Jurkat, Clone E6-1 (cell line): ENCODE results near the gene TMEM139.
"Not testable (repeated sequence)": the region's sequence is repeated elsewhere in the genome, so short reads cannot be mapped to it uniquely, and the experiment has no call there.

Experiments used
- DNase-seq: peaks from one replicate; pipeline ENCODE4 v3.0.0-alpha.2; 2011; ENCODE audit warnings: low read depth, low spot score
- H3K4me3 ChIP-seq: 2 replicates; pipeline ENCODE4 v1.5.1; 2011; ENCODE audit warnings: mild to moderate bottlenecking, low read length, control low read depth, moderate library complexity

TMEM139 gene

DNA sequence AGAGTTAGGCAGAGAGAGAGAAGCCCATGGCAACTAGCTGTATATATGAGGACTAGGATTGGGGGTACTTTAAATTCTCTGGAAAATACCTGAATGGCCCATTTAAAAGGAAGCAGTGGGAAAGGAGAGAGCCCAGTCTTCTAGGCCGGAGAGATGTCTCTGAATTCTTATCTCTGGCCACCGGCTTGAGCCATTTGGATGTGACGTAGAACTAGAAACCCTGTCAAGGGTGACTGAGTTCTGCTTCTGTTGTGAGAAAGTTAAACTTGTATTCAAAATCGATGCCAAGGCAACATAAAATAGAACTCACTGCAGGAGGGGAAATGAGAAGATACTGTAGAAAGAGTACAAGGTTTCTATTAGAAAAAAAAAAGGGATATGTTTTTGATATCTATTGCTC, 27.8 kb upstream of the TMEM139 start:
- DNase-seq = no peak
- H3K4me3 ChIP-seq = no peak overlapping the region

DNA sequence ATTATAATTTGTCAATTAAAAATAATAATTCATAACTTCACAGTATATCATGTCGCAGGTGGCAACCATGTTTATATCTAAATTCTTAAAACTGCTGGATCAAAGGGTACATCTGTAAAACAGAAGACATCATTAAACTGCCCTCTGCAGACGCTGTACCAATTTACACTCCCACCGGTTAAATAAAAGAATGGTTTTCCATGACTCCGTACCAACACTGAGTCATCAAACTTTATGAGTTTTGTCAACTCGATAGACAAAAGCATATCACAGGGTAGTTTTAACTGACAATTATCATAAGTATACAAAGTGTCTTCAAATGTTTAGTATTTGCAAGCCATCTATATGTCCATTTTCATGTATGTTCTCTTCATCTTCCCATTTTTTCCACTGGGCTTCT, 27.3 kb upstream of the TMEM139 start:
- H3K4me3 ChIP-seq = no peak overlapping the region
- DNase-seq = no peak

DNA sequence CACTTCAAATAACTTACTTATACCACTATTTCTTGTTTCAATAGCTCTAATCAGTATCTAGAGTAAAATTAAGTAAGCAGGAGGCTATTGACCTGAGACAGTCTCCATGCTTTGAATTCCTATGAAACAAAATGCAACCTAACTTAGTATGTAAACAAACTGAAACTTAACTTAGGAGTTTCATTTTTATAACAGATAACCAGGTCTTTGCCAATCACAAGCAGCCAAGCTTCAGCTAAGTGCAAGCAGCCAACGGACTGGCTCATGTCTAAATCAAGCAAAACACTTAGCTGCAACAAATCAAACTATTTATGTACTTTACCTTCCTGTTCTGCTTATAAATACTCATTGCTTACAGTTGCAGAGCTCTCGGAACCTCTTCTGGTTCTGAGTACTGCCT, 25.9 kb upstream of the TMEM139 start:
- DNase-seq = no peak
- no peak overlapping the region for H3K4me3 ChIP-seq

DNA sequence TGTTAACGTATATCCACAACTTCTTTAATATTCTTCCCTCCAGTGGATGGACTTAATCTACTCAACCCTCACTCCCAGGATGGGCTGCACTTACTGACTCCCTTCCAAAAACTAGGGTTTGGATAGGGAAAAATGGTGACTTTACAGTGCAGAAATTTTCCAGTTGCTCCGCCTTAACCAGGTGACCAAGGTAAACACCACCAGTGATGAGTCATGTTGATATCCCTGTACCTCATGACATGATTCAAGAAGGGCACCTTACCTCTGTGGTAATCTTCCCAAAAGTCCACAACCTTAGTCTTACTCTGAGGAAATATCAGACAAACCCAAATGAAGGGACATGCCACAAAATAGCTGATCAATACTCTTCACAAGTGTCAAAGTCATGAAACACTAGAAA, 25.0 kb upstream of the TMEM139 start:
- no peak for DNase-seq
- no peak overlapping the region for H3K4me3 ChIP-seq

DNA sequence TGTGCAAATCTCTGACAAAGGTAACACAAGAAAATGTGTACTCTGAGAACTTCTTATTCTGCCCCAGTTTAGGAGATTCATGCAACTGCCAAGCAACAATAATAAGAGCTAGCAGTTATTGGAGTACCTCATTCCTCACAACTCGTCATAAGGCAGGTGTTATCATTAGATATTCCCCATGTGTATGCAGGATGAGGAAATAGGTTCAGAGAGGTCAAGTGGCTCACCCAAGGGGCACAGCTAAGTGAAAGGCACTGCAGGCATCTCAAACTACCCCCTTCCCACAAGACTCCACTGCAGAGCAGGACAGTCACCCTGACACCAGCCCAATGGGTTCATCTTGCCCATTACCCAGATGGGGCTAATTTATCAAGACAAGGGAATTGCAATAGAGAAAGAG, 22.9 kb upstream of the TMEM139 start:
- no peak overlapping the region for H3K4me3 ChIP-seq
- DNase-seq = no peak

DNA sequence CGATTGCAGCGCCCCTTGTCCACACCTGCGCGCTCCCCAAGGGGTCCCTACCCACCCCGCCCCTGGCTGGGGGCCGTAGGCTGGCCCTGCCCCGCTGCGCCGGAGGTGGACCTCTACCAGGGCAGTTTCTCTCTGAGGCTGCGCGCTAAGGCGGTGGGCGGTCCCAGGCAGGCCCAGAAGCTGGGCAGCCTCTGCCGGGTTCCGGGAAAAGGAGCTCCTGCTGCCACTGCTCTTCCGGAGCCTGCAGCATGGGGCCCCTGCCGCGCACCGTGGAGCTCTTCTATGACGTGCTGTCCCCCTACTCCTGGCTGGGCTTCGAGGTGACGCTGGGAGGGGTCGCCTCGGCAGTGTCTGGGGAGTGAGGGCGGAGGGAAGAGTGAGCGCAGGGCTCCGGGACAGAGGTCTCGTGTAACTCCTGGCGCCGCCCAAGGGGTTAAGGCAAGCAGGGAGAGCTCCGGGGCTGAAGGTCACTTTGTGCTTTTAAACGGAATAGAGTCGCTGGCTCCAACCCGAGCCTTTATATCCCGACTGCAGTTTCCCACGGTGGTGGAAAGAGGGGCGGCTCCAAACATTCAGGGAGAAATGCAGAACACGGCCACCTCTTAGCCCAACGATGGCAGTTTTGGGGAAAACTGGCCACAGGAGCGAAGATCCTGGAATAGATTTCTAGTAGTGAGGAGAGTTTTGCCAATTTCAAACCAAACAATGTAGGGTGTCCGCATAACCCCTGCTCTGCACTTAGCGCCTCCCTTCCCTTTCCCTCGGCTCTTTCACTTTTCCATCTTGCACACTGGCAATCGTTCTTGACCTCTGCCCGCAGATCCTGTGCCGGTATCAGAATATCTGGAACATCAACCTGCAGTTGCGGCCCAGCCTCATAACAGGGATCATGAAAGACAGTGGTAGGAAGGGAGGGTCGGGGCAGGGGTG, 21.2 kb upstream of the TMEM139 start, which contains the start of gene GSTK1:
Gene GSTK1 (plus strand): TSS at position 176 of the 930 bp plus-strand sequence. CDS start 73 bp downstream, at position 249.
- DNase-seq = peak; percentile 52

DNA sequence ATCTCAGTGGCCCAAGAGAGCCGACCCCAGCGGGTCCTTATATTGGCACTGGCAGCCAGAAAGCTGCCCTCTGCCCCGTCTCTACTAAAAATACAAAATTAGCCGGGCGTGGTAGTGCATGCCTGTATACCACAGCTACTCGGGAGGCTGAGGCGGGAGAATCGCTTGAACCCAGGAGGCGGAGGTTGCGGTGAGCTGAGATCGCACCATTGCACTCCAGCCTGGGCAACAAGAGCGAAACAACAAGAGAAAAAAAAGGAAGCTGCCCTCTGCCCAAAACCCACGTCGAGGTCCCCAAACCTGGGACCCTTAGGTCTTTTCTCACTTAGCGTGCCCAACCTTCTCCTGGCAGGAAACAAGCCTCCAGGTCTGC, 20.6 kb upstream of the TMEM139 start:
- not testable (repeated sequence) for DNase-seq
- H3K4me3 ChIP-seq = peak overlapping the region; percentile 87

More for the DNA sequence above, 21.2 kb upstream of the TMEM139 start, which contains the start of gene GSTK1:
- peak within 1 kb of the TSS; percentile 87 for H3K4me3 ChIP-seq

DNA sequence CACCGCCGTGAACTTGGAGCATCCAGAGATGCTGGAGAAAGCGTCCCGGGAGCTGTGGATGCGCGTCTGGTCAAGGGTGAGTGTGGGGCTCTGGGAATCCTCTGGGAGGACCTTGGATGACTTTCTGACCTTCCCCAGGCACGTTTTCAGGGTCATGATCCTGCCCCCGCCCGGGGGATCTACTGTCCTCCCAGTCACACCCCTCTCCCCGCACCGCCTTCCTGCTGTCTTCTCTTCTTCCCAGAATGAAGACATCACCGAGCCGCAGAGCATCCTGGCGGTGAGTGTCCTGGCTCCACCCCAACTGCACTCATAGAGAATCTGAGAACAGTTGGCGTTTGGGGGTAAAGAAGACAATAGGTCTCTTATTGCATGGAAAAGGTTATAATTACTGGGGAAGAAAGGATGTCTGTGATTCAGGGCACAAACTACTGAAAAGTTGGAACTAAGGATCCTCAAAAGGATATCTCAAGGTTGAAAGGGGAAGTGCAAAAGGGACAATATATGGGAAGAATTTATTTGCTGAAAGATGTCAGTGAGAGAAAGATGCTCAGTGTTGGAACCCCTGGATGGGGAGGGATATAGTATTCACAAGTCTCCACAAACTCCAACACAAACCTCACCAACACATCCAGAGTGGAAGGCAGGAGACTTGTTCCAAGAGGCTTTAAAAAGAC, 19.6 kb upstream of the TMEM139 start:
- DNase-seq = no peak
- no peak overlapping the region for H3K4me3 ChIP-seq

DNA sequence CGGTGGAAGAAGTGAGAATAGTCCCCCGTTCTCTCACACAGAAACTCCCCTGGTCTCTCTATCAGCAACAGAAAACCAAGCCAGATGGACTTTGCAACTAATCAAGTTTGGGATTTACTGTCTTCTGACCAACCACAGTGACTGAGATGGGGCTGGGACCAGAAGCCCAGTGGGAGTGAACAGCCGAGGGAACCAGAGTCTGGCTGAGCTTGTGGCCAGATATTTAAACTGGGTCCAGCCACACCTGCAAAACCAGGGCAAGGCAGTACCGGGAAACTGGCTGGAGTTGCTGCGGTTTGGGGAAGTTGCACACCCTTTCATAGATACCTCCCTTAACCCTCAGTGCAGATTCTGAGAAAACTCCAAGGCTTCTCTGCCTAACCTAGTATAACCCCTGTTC, 15.5 kb upstream of the TMEM139 start:
- no peak overlapping the region for H3K4me3 ChIP-seq
- DNase-seq = no peak

DNA sequence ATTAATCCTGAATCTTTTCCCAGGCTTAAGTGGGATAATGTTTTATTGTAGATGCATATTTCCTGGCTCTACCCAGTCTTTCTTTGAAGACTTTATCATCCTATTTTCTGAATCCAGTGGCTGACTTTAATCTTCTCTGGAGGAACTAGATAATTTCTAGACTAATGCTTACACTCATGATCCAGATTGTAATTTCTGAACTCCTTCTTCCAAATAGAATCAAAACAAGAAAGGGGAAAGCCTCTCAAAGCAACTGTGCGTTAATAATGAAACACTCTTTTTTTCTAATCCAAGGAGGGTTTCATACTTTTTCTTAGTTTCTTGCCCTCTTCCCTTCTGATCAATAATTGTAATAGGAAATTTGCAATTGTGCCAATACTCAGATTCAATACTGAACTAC, 13.5 kb upstream of the TMEM139 start:
- H3K4me3 ChIP-seq = no peak overlapping the region
- DNase-seq = no peak

DNA sequence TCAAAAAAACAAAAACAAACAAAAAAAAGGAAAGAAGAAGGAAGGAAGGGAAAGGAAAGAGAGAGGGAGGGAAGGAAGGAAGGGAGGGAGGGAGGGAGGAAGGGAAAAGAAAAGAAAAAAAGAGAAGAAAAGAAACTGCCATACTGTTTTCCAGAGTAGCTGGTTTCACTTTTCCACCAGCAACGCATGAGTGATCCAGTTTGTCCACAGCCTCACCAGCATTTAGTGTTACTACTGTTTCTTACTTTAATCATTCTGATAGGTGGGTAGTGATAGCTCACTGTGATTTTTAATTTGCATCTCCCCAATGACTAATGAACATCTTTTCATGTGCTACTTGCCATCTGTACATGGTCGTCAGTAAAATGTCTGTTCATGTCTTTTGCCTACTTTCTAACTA, 11.9 kb upstream of the TMEM139 start:
- DNase-seq = no peak
- H3K4me3 ChIP-seq = no peak overlapping the region

DNA sequence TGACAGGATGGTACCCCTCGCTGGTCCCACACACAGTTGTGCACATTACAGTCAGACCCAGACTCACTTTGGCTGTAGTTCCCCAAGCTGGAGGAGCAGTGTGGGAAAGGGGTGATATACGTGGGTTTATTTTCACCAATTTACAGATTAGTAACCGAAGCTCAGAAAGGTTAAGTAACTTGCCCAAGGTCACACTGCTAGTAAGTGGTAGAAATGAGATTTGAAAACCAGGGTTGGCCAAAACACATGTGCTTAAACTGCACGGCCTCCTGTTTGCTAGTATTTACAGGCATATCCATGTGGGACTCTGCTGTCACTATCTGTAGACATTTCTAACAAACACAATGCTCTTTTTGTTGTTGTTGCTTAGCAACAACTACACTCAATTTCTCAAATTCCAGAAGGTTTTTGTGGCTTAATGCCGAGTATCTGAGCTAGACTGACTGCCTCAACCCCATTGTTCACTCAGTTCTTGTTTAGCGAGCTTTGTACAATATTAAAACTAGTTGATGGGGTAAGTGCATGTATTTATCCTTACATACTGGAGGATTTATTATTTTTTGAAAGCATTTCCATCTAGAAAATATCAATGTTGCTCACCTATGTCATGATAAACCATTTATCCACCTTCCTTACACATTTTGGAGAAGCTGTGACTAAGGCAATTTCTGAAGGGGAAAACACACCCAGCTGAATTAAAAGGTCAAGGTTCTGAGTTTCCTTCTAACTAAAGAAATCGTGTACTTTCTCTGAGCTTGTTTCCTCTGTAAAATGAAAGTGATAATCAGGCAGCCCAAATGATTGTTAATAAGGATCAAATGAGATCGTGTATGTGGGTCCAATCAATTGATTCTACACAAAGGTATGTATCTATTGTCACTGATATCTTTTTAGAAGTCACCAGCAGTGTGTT, 5.3 kb upstream of the TMEM139 start:
- no peak overlapping the region for H3K4me3 ChIP-seq
- DNase-seq = no peak

DNA sequence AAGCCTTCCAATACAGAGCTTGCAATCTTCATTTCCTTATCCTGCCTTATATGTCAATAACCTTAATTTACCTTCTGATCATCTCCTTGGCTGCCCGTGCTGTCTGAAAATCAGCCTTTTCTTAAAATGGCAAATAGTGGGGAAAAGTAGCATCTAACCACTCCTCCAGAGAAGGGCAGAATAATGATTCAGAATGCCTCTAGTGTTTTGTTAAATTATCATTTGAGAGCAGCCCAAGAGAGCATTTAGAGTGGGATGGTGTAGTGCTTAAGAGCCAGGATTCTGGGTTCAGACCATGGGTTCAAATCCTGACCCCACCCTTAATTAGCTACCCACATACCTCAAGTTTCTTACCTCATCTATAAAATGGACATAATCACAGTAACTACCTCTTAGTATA, 4.6 kb upstream of the TMEM139 start:
- DNase-seq = no peak
- H3K4me3 ChIP-seq = no peak overlapping the region

DNA sequence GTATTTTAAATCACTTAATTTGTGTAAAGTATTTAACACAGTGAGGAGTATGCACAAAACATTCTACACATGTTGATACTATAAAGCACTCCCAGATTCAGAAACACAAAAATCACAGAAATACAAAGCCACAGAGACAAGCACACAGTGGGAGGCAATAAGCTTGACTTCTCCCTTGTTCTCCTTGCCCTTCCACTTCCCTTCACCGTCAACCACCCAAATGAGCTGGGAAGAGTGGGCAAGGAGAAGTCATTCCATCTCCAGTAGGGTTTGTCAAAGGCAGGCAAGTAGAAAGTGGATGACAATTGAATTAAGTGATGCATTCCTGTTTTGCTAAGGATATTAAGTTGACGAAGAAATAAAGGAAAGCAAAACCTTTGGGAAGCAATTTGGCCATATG, 4.2 kb upstream of the TMEM139 start:
- no peak for DNase-seq
- no peak overlapping the region for H3K4me3 ChIP-seq

DNA sequence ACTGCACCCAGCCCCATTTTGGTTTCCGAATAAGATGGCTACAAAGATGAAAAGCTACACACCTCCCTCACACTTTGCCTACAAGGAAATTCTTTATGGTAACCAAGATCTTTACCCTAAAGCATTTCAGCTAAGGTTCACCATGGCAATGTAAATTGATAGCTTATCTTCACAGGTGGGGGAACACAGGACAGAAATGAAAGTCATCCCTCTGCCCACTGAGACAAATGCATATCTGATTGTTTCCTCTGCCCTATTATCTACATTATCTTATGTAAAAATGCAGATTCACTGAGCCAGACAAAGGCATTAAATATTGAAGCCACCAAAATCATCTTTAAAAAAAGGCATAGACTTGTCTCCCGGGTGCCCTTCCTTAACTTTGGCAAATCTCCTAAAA, 3.2 kb upstream of the TMEM139 start:
- H3K4me3 ChIP-seq = no peak overlapping the region
- no peak for DNase-seq

DNA sequence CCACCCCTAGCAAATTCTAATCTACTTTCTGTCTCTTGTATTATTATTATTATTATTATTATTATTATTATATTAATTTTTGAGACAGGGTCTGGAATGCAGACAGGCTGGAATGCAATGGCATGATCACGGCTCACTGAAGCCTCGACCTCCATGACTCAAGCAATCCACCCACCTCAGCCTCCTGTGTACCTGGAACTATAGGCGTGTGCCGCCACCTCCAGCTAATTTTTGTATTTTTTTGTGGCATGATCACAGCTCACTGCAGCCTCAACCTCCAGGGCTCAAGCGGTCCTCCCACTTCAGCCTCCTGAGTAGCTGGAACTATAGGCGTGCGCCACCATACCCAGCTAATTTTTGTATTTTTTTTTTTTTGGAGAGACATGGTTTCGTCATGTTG, 2.6 kb upstream of the TMEM139 start:
- no peak overlapping the region for H3K4me3 ChIP-seq

DNA sequence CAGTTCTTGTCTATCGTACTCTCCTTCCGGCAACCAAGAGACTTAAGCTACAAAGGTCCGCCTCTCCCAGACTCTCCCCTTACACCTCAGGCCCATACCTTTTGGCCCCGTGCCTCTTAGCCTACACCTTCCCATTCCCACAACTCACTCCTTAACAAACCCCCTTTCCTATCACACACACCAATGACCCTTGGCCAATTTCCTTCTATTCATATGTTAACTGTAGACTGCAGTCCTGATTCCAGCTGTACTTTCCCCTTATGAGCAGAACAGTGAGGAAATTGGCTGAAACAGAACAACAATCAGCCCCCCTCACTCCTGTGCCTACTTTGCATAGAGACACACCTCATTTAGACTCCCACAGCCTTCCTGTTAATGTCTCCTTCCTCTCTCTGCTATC, 1.4 kb upstream of the TMEM139 start:
- no peak for DNase-seq
- H3K4me3 ChIP-seq = peak overlapping the region; percentile 9; the same call in 1 of the 2 replicates

More for the DNA sequence above, 2.6 kb upstream of the TMEM139 start:
- no peak for DNase-seq

DNA sequence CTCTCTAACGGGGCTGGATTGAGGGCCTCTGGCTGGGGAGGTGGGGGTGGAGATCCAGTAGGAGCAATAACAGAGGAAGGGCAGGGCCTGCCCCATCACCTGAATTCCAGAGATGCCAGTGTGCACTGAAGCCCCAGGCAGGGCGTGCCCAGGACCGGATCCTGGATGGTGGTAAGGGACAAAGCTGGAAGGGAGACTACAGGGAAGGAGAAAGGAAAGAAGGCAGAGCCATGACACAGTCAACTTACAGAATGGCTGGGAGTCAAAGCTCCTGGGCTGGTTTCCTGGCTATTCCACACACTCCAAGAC, 666 bp downstream of the TMEM139 start:
- no peak for DNase-seq
- H3K4me3 ChIP-seq = no peak overlapping the region

DNA sequence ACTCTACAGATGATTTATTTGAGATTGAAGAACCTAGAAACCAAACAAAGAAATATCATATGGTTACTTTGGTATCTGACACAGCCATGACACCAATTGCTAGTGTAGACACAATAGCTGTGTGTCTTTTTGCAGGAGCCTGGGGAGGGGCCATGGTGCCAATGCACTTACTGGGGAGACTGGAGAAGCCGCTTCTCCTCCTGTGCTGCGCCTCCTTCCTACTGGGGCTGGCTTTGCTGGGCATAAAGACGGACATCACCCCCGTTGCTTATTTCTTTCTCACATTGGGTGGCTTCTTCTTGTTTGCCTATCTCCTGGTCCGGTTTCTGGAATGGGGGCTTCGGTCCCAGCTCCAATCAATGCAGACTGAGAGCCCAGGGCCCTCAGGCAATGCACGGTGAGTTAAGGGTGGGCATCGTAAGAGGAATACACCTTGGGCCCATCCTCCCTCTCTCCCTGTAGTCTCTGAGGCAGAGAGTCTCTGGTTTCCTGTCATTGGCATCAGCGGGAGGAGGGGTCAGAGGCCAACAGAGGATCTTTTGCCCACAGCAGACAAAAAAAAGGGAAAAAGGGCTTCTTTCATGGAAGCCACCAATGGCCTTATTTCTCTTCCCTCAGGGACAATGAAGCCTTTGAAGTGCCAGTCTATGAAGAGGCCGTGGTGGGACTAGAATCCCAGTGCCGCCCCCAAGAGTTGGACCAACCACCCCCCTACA, 1.2 kb downstream of the TMEM139 start:
- H3K4me3 ChIP-seq = no peak overlapping the region
- no peak for DNase-seq
